Smooth muscle cell (in vitro differentiated cells): ENCODE results near the gene MFAP2. TPM values are rescaled to one million over a fixed set of nuclear protein-coding genes. Genes with fewer than 3 reads are reported as not detected.

Experiments used
- DNase-seq: peaks from one replicate; lab custom pipeline; 2025; ENCODE audit not compliant: unreplicated experiment; lab: John Stamatoyannopoulos, UW
- H2AFZ ChIP-seq: fragments of 200-600 bp; sonication (generic); 2 replicates; pipeline ENCODE4 v1.6.0; 2016; ENCODE audit warnings: antibody characterized with exemption, low read depth, mild to moderate bottlenecking
- H3F3A ChIP-seq: fragments of 200-600 bp; sonication (generic); 2 replicates; pipeline ENCODE4 v1.6.0; 2017; ENCODE audit warnings: antibody characterized with exemption, low read depth
- H3K27ac ChIP-seq: fragments of 200-600 bp; sonication (generic); 2 replicates; pipeline ENCODE4 v1.5.1; 2016; ENCODE audit warnings: low read depth, mild to moderate bottlenecking
- H3K27me3 ChIP-seq: fragments of 200-600 bp; sonication (generic); 2 replicates; pipeline ENCODE4 v1.6.1; 2016; ENCODE audit warnings: low read depth, mild to moderate bottlenecking
- H3K36me3 ChIP-seq: fragments of 200-600 bp; sonication (generic); 2 replicates; pipeline ENCODE4 v1.5.1; 2016; ENCODE audit warnings: low read depth
- H3K4me1 ChIP-seq: fragments of 200-600 bp; sonication (generic); 2 replicates; pipeline ENCODE4 v1.5.1; 2016; ENCODE audit warnings: low read depth
- H3K4me2 ChIP-seq: fragments of 200-600 bp; sonication (generic); 2 replicates; pipeline ENCODE4 v1.6.0; 2016; ENCODE audit warnings: mild to moderate bottlenecking
- H3K4me3 ChIP-seq: fragments of 200-600 bp; sonication (generic); 2 replicates; pipeline ENCODE4 v1.5.1; 2016; ENCODE audit warnings: mild to moderate bottlenecking
- H3K79me2 ChIP-seq: fragments of 200-600 bp; sonication (generic); 2 replicates; pipeline ENCODE4 v1.6.0; 2016; ENCODE audit warnings: low read depth, mild to moderate bottlenecking
- H3K9ac ChIP-seq: fragments of 200-600 bp; sonication (generic); 2 replicates; pipeline ENCODE4 v1.6.0; 2016; ENCODE audit warnings: low read depth
- H3K9me3 ChIP-seq: fragments of 200-600 bp; sonication (generic); replicated peaks from 2 replicates; pipeline ENCODE4 v1.5.1; 2016; ENCODE audit warnings: low read depth
- H4K20me1 ChIP-seq: fragments of 200-600 bp; sonication (generic); 2 replicates; pipeline ENCODE4 v1.6.0; 2016; ENCODE audit warnings: low read depth
- WGBS: methylation state at CpG from one replicate; pipeline ENCODE4 v1.1.7; 2016; ENCODE audit warnings: low lambda C conversion rate; 5-methylcytosine and 5-hydroxymethylcytosine counted together
- polyA plus RNA-seq: library from polyadenylated mRNA; unstranded; fragments of >200 nt; fragmentation: Nextera tagmentation; extraction: Ambion mirVana; gene quantifications from 2 replicates; pipeline ENCODE4 v1.2.1, GENCODE V29; 2016
- total RNA-seq: library from RNA; depleted of rRNA; stranded (reverse); fragments of >200 nt; gene quantifications from 2 replicates; pipeline ENCODE4 v1.2.3, GENCODE V29; 2014
- TF ChIP-seq, protein P1 (sequence below): fragments of 200-600 bp; sonication (generic); IDR thresholded peaks from 2 replicates; pipeline ENCODE4 v1.5.1; 2017; ENCODE audit warnings: borderline replicate concordance, mild to moderate bottlenecking, antibody characterized with exemption; ENCODE audit not compliant: insufficient read depth, poor library complexity, severe bottlenecking

Gene MFAP2
- total and polyA plus RNA-seq, 2 experiments from 2014 or later, result 325 to 885 TPM

- TF ChIP-seq, protein P1, sequence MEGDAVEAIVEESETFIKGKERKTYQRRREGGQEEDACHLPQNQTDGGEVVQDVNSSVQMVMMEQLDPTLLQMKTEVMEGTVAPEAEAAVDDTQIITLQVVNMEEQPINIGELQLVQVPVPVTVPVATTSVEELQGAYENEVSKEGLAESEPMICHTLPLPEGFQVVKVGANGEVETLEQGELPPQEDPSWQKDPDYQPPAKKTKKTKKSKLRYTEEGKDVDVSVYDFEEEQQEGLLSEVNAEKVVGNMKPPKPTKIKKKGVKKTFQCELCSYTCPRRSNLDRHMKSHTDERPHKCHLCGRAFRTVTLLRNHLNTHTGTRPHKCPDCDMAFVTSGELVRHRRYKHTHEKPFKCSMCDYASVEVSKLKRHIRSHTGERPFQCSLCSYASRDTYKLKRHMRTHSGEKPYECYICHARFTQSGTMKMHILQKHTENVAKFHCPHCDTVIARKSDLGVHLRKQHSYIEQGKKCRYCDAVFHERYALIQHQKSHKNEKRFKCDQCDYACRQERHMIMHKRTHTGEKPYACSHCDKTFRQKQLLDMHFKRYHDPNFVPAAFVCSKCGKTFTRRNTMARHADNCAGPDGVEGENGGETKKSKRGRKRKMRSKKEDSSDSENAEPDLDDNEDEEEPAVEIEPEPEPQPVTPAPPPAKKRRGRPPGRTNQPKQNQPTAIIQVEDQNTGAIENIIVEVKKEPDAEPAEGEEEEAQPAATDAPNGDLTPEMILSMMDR, result no peak
- H3K36me3 ChIP-seq, result no peaks in the 10 kb centered on the region
- 94% methylated on average over 14 of the region's 14 CpGs for WGBS
Observed at GRCh38 chr1:16975211-16975610, 5.2 kb downstream of the MFAP2 start.

GRCh38 chr1:16973215-16973614 is 7.2 kb downstream of the MFAP2 start:
- Histone ChIP-seq H3K27ac (peak overlapping the region; percentile 51), H3K4me2 (no peak overlapping the region), H3K9ac (no peak overlapping the region), H3K4me3 (no peak overlapping the region), H3K9me3 (no peaks in the 10 kb centered on the region), H3K4me1 (peaks cover 8% of the 10 kb centered on the region), H2AFZ (no peak overlapping the region), H3F3A (peaks cover 11% of the 10 kb centered on the region), H3K36me3 (no peaks in the 10 kb centered on the region), H3K27me3 (no peaks in the 10 kb centered on the region), H3K79me2 (peaks cover 19% of the 10 kb centered on the region), H4K20me1 (peaks cover 54% of the 10 kb centered on the region)
- WGBS, result 97% methylated on average over 9 of the region's 9 CpGs
- no peak for DNase-seq
- TF ChIP-seq, protein P1, result no peak

More at GRCh38 chr1:16975211-16975610, 5.2 kb downstream of the MFAP2 start:
- Histone ChIP-seq H3K9me3 (no peaks in the 10 kb centered on the region), H3K79me2 (peaks cover 37% of the 10 kb centered on the region), H3K4me3 (no peak overlapping the region), H3K27me3 (no peaks in the 10 kb centered on the region), H3K4me1 (peaks cover 21% of the 10 kb centered on the region), H2AFZ (no peak overlapping the region), H3F3A (peaks cover 11% of the 10 kb centered on the region), H3K27ac (no peak overlapping the region), H3K4me2 (no peak overlapping the region), H4K20me1 (peaks cover 70% of the 10 kb centered on the region), H3K9ac (no peak overlapping the region)
- DNase-seq, result no peak

DNA sequence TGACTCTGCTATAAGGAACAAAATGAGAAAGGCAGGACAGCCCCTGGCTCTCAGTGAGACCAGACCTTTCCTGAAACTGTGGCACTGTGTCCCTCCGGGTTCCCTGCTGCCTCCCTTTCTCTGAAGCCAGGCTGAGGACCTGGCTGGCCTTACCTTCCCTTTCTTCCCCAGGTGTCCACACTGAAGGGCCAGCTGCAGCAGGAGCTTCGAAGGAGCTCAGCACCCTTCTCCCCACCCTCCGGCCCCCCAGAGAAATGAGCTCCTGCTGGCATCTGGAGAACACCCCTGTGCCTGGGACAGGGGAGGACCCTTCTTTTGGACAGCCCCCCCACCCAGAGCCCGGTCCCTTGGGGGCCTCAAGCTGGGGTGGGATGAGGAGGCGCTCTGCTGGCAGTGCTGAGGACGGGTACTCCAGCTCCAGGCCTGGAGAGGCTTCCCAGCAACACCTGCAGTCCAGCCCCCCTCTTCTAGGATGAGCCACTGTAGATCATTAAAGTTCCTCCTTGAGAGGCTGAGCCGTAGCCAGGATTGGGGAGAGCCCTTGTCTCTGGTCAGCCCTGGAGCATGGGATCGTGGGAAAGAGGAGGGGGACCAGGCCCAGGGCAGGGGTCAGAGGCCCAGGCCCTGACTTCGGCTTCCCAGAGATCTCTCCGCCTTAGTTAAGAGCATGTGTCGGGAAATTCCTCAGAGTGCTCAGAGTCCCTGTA is 8.1 kb downstream of the MFAP2 start:
- DNase-seq, result no peak
- TF ChIP-seq, protein P1, result no peak
- no peaks in the 10 kb centered on the region for H3K9me3 ChIP-seq
- peaks cover 8% of the 10 kb centered on the region for H3K4me1 ChIP-seq
- H3K4me3 ChIP-seq, result no peak overlapping the region
- no peak overlapping the region for H2AFZ ChIP-seq
- H3K4me2 ChIP-seq, result no peak overlapping the region
- peaks cover 45% of the 10 kb centered on the region for H4K20me1 ChIP-seq
- no peaks in the 10 kb centered on the region for H3K36me3 ChIP-seq
- H3K27ac ChIP-seq, result peak overlapping the region; percentile 51
- peaks cover 11% of the 10 kb centered on the region for H3F3A ChIP-seq
- H3K79me2 ChIP-seq, result peaks cover 10% of the 10 kb centered on the region
- 85% methylated on average over 11 of the region's 11 CpGs for WGBS
- no peak overlapping the region for H3K9ac ChIP-seq
- H3K27me3 ChIP-seq, result no peaks in the 10 kb centered on the region
